SH-SY5Y (cell line): Measurements from ENCODE around the gene ATP8A1.

ENCODE experiments used
- GATA2 ChIP-seq: IDR thresholded peaks from 2 replicates; pipeline ENCODE4 v1.6.1; 2011; ENCODE audit warnings: mild to moderate bottlenecking, low read depth, low read length
- GATA3 ChIP-seq: IDR thresholded peaks from 2 replicates; pipeline ENCODE4 v1.6.1; 2011; ENCODE audit warnings: low read depth, mild to moderate bottlenecking, low read length, moderate library complexity

ATP8A1 gene

DNA sequence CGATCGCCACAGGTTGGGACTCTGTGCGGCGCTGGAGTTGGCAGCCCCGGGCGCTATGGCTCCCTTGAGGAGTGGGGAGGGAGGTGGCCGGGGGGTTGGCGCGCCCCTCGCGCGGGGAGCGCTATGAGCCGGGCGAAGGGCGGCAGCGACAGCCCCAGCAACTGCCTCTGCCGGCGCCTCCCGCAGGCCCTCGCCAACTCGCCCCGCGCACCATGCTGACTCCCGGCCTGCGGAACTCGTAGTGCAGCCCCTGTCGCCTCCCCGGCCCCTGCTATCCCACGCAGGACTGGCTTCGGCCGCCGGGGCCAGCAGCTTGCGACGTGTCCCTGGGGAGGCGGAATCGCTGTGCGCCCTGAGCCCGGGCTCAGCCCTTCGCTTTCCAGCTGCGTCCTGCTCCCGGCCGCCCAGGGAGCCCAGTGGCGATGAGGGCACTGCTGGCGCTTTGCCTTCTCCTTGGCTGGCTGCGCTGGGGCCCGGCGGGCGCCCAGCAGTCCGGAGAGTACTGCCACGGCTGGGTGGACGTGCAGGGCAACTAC lies 259.2 kb downstream of the ATP8A1 start:
- TF ChIP-seq GATA2 (no peak), GATA3 (no peak)

- TF ChIP-seq GATA2: no peak
- TF ChIP-seq GATA3: no peak
Measured at GRCh38 chr4:42396752-42397634, 259.9 kb downstream of the ATP8A1 start, which contains the start of gene SHISA3. SHISA3 (plus strand) TSS chr4:42397488; CDS start chr4:42398057, 569 bp downstream.

DNA sequence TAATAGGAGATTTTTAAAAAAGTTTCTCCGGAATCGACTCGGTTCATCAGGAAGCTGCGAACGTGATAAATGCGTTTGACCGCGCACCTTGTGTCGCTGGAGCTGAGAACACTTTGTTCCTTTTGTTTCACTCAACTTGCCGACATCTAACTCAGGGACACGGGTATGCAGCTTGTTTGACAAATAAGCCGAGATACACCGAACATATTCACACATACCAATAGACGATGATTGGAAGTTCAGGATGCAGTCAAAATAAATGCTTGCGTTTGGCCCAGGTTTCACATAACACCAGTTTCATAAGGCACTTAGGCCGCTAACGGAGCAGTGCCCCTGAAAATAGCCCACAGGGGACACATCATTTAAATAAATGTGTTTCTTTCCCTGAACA lies 260.5 kb downstream of the ATP8A1 start:
- TF ChIP-seq GATA2 (no peak), GATA3 (no peak)

DNA sequence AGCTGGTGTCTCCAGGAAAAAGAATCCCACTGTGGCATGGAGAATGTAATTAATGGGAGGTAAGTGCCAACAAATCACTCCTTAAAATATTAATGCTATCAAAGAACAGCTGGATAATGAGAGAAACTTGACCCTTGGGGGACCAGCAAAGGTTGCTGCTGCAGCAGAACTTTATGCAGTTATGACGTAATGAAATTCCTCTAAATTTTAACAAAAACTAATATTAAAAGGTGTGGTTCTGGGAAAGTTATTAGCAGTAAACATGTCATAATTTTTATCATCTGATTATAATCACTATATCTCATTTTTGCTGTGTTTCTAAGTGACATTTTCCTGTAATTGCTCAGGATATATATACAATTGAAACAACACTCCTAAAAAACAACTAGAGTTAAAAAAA lies 261.3 kb downstream of the ATP8A1 start:
- TF ChIP-seq GATA2: no peak
- no peak for TF ChIP-seq GATA3

GRCh38 chr4:42392436-42392835 lies 264.5 kb downstream of the ATP8A1 start:
- TF ChIP-seq GATA3: no peak
- TF ChIP-seq GATA2: no peak

- TF ChIP-seq GATA3 (no peak), GATA2 (no peak)
Measured at GRCh38 chr4:42391981-42392380, 264.9 kb downstream of the ATP8A1 start.

DNA sequence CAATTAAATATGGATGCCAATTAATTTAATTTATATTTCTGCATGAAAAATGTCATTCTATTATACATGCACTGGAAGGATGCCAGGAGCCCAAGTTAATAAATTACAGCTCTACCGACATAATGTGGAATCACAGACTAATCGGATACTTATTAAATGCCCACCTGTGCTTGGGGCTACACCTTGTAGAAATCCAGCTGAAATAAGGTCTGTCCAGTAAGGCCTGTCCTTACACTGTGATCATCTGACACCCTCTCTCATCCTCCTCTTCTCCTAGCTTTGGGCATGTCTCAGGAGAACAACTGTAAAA lies 265.6 kb downstream of the ATP8A1 start:
- TF ChIP-seq GATA3 (no peak), GATA2 (no peak)

GRCh38 chr4:42390622-42391354 lies 266.1 kb downstream of the ATP8A1 start:
- TF ChIP-seq GATA2 (no peak), GATA3 (no peak)

- no peak for TF ChIP-seq GATA3
- TF ChIP-seq GATA2: no peak
Measured at GRCh38 chr4:42385516-42385915, 271.4 kb downstream of the ATP8A1 start.

GRCh38 chr4:42381666-42382065 lies 275.2 kb downstream of the ATP8A1 start:
- TF ChIP-seq GATA2 (no peak), GATA3 (no peak)

GRCh38 chr4:42377497-42377896 lies 279.4 kb downstream of the ATP8A1 start:
- no peak for TF ChIP-seq GATA2
- TF ChIP-seq GATA3: no peak

GRCh38 chr4:42371305-42372252 lies 285.3 kb downstream of the ATP8A1 start:
- TF ChIP-seq GATA3 (peak; percentile 50; the same call in 1 of the 2 replicates), GATA2 (no peak)

DNA sequence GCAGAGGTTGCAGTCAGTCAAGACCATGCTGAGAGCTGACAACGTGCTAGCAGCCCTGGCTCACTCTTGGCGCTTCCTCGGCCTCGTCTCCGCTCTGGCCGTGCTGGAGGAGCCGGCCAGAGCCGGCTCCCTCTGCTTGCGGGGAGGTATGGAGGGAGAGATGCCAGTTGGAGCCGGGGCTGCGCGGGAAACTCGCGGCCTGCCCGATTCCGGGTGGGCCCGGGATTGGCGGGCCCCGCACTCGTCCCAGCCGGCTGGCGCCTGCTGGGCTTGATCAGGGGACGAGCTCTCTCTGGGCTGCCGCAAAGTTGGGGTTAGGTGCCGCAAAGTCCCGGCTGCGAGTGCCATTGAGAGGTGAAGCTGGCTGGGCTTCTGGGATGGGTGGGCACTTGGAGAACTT lies 287.4 kb downstream of the ATP8A1 start:
- TF ChIP-seq GATA2 (no peak), GATA3 (no peak)
